ENCODE results near the gene NNT.
"Not testable (repeated sequence)": the region's sequence is repeated elsewhere in the genome, so short reads cannot be mapped to it uniquely, and the experiment has no call there.

NNT gene

DNA sequence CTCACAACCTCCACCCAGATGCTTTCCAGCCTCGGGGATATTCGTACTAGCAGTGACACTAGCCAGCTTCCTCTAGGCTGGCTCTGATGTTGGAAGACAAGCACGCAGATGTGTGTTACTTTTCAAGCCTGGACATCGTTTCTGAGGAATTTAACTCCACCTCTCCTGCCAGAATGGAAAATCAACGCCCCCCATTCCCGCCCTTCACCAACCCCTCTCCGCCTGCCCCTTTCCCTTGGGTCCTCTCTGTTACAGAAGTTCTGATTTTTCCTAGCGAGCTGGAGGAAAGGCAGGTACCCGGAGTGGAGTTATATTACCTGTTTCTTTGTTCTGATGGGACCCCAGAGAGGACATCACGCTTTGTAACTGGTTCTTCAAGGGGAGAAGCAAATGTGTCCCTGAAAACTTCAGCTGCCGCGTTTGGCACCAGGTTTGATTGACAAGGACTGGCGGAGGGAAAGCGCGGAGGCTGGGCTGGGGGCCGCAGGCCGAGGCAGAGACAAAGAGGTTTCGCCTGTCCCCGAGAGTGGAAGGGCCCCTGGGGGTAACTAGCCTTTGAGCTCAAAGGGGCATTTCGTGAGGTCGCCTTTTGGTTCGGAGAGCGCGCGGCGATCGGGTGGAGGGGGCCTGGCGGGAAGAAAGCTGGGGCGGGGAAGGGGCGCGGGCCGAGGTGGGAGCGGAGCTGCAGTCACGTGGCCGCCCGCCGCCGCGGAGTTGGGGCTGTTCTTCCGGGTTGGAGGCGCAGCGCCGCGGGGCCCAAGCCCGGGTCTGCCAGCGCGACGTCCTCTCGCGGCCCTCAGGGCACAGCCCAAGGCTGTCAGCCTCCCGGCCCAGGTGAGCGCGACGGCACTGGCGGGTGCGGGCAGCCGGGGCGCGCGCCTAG, at the start of gene NNT:
Gene NNT (plus strand): TSS at position 720 of the 883 bp plus-strand sequence. CDS start 6,016 bp downstream, outside the sequence.
- DNase-seq, result peak; percentile 62 to 75

DNA sequence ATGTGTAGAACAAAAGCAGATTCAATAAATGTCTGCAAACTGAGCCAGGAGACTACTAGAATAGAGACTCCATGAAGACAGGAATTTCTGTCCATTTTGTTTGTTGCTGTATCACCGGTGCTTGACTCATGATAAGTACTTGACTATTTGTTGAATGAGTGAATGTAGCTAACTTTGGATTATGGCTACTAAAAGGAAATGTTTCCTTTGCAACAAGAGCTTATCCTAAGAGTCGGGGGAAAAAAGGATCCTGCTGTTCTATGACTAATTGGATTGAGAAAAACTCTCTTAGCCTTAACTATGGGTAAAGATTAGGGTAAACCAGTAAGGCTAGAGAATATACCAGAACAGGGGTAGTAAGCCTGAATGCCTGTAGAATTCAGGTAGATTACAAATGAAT, 49.6 kb upstream of the NNT start:
- no peak for DNase-seq

DNA sequence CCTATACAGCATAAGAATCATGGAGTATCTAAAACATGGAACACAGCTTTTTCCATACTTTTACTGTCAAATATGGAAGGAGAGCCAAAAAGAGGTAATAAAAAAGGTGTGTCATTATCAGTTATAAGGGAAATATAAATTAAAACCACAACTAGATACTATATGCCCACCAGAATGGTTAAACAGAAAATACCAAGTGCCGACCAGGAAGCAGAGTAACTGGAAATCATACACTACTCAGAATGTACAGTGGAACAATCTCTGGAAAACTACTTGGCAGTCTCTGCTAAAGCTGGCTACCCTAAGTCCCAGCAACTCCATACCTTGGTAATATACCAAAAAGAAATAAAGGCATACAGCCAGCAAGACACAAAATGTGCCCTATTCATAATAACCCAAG, 48.5 kb upstream of the NNT start:
- no peak for DNase-seq

DNA sequence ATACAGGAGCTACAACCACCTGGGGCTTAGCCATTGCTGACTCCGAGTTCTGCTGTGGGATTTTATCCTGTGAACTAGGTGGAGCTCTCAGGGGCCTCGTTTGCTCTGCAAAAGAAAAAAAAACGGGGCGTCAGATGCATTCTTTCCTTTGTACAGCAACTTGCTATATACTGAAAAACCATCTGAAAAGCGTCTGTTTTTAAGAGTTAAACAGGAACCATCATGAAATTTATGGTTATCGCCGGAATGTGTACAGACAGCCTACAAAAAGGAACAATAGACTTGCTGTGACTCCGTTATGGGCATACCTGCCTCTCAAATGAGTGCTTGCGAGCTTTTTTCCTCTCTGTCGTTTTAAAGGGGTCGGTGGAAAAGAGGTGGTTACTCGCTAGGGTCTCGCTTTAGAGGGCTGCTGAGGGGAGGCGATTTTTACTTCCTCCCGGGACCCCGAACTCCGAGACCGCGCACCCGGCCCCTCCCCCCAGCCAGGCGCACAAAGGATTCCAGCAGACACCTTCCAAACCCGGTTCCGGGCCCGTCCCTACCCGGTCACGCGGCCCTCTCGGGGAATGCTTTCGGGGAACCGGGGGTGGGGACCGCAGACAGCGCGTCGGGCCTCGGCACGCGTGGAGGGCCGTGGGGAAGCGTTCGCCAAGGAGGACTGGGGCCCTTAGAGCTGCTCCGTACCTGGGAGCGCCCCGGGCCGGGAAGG, 46.9 kb upstream of the NNT start:
- peak; percentile 27 to 53 for DNase-seq

- DNase-seq, result not testable (repeated sequence)
Observed at GRCh38 chr5:43556607-43556856, 46.4 kb upstream of the NNT start.

DNA sequence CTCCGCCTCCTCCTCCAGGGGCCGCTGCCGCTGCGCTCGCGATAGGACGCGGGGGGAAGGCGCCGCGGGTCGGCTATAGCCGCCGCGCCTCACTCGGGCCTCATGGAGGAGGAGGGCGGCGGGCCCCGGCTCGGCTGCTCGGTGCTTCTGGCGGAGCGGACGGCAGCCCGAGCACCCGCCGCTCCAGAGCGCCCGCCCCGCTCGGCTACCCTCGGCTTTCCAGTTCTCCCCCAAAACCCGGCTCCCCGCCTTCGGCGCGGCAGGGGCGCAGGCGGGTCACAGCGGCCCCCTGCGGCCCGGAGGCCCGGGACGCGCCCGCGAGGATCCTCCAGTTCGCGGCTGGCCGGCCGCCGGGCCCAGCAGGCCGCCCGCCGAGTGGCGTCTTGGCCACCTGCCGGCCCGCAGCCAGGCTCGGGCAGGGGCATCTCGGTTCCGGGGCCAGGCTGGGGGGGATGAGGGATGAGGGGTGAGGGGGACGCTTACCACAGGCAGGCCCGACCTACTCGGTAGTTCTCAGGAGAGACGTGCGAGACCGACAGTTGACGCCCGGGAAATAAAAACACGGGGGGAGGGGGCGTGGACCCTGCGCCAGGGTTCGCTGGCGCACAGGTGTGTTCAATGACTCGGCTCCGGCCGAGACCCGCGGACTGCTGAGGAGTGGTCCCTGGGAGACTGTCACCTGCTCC, 46.0 kb upstream of the NNT start, which contains the start of gene PAIP1:
Gene PAIP1 (minus strand): TSS at position 221 of the 686 bp plus-strand sequence. CDS start 231 bp downstream, outside the sequence.
- DNase-seq, result peak; percentile 86

DNA sequence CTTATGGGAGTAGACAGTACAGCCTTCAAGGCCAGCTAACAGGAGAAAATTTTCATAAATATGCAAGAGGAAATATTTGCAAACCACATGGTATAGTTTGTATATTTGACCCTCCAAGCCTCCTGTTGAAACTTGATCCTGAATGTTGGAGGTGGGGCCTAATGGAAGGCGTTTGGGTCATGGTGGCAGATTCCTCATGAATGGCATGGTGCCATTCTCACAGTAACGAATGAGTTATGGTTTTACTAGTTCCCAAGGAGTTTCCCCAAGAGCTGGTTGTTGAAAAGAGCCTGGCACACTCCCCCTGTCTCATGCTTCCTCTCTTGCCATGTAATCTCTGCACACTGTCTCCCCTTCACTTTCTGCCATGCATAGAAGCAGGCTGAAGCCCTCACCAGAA, 42.9 kb upstream of the NNT start:
- no peak for DNase-seq

- no peak for DNase-seq
Observed at GRCh38 chr5:43561356-43561755, 41.6 kb upstream of the NNT start.

GRCh38 chr5:43563321-43563720, 39.7 kb upstream of the NNT start:
- DNase-seq, result no peak

- DNase-seq, result no peak
Observed at GRCh38 chr5:43564289-43564850, 38.6 kb upstream of the NNT start.

- no peak for DNase-seq
Observed at GRCh38 chr5:43565043-43565442, 37.9 kb upstream of the NNT start.

DNA sequence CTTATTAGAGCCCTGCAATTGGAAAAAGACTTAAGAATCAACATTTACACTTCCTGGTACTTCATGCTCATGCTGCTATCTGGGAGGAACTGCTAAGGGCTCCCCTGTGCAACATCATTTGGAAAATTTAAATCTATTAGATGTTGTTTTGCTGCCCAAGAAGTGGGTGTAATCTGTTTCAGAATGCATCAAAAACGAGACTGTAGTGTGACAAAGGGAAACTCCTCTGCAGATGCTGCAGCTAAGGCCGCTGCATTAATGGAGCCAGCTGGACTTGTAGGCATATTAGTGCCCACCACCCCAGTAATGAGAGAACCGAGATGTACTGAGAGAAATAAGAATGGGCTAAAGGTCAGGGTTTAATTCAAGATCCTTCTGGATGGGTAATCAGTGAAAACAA, 35.0 kb upstream of the NNT start:
- DNase-seq, result no peak

DNA sequence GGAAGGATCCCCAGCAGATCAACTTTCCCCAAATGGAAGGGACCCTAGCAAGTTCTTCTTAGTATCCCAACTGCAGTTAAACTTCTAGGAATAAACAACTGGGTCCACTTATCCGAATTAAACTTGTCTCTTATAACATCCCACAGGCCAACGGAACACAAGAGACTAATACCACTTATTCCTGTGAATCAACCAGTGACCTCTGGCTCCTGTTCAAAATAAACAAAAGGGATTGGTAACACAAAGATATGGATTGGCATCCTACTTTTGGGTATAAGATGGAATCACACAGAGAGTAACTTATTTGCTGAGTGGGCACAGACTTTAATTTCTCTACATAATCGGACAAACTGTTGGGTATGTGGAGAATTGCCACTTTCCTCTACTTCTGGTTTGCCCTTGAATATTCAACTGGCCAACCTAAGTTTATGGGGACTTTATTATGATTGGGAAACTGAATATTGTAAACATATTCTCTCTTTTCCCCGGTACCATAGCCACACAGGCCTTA, 33.7 kb upstream of the NNT start:
- no peak for DNase-seq

GRCh38 chr5:43570450-43571158, 32.4 kb upstream of the NNT start:
- no peak for DNase-seq

GRCh38 chr5:43571237-43571636, 31.7 kb upstream of the NNT start:
- DNase-seq, result no peak

DNA sequence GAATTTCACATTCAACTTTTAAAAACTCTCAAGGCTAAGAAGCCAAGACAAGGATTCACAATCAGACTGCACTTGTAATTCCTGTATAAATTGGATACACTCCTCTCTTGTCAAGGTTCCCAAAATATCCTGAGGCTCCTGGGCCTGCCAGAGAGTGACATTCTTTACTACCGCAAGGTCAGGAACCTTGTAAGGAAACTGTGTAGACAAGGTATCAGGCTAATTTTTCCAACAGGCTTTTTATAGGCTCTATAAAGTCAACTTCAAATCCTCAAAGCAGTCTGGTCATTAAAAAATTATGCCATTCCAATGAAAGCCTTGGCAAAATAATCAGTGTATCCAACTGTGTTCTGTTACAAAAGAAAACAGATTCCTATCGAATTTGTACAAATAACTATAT, 30.6 kb upstream of the NNT start:
- DNase-seq, result no peak

- no peak for DNase-seq
Observed at GRCh38 chr5:43573058-43573457, 29.9 kb upstream of the NNT start.

GRCh38 chr5:43580402-43581210, 22.4 kb upstream of the NNT start:
- DNase-seq, result peak; percentile 98 to 99

DNA sequence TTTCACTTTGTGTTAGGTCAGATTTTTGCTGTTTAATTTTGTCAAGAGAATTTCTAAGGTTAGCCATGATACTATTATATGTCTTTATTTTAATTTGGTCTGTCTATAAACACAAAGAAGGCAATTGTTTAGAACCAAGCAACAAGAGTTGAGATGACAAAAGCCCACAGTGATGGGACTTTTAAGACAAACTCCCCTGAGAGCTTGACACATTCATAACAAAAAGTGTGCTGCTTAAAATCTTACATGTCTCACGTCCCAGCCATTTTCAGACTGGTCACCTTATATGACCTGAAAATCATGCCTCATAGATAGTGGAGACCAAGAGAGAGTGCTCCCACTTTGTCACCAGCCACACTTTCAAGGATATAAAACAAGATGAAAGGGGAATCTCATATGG, 21.6 kb upstream of the NNT start:
- DNase-seq, result no peak

DNA sequence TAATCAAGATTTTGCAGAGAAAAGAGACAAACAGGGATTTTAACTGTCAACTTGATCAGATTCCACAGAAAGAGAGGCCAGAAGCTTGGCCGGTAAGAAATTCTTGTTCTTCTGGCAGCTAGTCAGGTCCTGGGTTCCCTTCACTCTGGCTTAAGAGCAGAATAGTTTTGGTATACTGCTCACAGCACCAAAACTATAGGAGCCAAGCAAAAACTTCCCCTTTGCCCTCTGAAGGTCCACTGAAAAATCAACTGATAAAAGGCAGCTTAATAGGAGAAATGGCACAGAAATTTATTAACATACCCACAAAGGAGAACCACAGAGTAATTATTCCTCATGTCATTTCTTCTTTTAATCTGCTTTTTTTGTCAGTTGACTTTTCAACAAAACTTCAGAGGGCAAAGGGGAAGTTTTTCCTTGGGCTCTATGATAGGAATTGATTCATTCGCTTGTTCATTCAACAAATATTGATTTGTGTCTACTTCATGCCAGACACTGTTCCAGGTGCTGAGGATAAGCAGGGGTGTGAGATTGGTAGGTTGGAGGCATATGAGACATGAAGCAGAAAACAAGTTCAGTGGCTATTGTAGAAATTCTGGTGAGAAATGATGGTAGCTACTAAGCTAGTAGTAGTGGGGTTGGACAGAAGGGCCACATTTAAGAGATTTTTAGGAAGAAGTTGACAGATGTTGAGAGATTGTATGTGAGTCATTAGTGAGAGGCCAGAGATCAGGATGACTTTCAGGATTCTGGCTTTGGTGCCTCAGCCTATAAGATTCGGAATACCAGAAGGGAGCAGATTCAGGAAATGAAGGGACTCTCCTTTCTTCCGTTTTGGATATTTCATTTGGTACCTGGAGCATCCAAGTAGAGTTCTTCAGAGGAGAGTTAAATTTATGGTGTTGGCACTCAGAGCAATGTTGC, 20.6 kb upstream of the NNT start:
- peak; percentile 4 to 57 for DNase-seq

- DNase-seq, result no peak
Observed at GRCh38 chr5:43583724-43584123, 19.3 kb upstream of the NNT start.
